ENCODE results near the gene FGGY.

FGGY gene

GRCh38 chr1:59768792-59769735 is 472.2 kb downstream of the FGGY start:
- DNase-seq (ENCODE audit: low spot score) = no peak

- DNase-seq (ENCODE audit: low spot score) = no peak
Measured at GRCh38 chr1:59769736-59770095, 472.8 kb downstream of the FGGY start.

GRCh38 chr1:59771361-59771760 is 474.5 kb downstream of the FGGY start:
- no peak for DNase-seq (ENCODE audit: low spot score)

- no peak for DNase-seq (ENCODE audit: low spot score)
Measured at GRCh38 chr1:59775480-59775879, 478.6 kb downstream of the FGGY start.

- no peak for DNase-seq (ENCODE audit: low spot score)
Measured at GRCh38 chr1:59776960-59777852, 480.3 kb downstream of the FGGY start.

GRCh38 chr1:59779949-59780348 is 483.1 kb downstream of the FGGY start:
- DNase-seq (ENCODE audit: low spot score) = no peak

- no peak for DNase-seq (ENCODE audit: low spot score)
Measured at GRCh38 chr1:59788825-59789224, 491.9 kb downstream of the FGGY start.

- DNase-seq (ENCODE audit: low spot score) = no peak
Measured at GRCh38 chr1:59798600-59798999, 501.7 kb downstream of the FGGY start.

- no peak for DNase-seq (ENCODE audit: low spot score)
Measured at GRCh38 chr1:59803458-59804038, 506.7 kb downstream of the FGGY start.

- DNase-seq (ENCODE audit: low spot score) = no peak
Measured at GRCh38 chr1:59804301-59804700, 507.4 kb downstream of the FGGY start.

GRCh38 chr1:59805554-59805953 is 508.7 kb downstream of the FGGY start:
- no peak for DNase-seq (ENCODE audit: low spot score)

Measured in HuH-7.5 (cell line).